ENCODE results near the gene CCBE1. TPM values are rescaled to one million over a fixed set of nuclear protein-coding genes. Genes with fewer than 3 reads are reported as not detected.
A peak's percentile ranks its signal among the peaks of the same experiment; 100 is the strongest.

The CCBE1 gene
- total and polyA plus RNA-seq, 2 donors (not counting 1 experiment from before 2014, with no cell fraction given): 122 TPM

DNA sequence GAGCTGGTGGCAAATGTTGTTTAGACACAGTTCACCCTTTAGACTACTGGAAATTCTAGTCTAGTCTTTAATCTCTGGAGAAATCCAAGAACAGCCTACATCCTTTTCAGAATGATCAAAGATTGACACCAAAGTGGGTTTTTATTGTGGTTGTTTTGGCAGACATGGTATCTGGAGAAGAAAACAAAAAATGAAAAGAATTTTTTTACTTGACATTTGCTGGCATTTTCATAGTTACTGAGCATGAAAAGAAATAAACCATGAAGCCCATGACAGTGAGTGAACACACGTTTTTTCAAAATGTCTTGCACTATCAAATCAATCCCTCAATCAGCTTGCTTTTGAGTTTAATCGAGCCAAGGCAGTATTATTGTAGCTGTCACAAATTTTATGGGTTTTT lies 125.3 kb downstream of the CCBE1 start:
- H3K36me3 ChIP-seq (ENCODE audit: control insufficient read depth, insufficient read depth, low read length): no peaks in the 10 kb centered on the region
- no peak for TF ChIP-seq EZH2 (IDR thresholded peaks at IDR 0.05; ENCODE audit: low read length, missing control alignments)
- TF ChIP-seq, protein P1, sequence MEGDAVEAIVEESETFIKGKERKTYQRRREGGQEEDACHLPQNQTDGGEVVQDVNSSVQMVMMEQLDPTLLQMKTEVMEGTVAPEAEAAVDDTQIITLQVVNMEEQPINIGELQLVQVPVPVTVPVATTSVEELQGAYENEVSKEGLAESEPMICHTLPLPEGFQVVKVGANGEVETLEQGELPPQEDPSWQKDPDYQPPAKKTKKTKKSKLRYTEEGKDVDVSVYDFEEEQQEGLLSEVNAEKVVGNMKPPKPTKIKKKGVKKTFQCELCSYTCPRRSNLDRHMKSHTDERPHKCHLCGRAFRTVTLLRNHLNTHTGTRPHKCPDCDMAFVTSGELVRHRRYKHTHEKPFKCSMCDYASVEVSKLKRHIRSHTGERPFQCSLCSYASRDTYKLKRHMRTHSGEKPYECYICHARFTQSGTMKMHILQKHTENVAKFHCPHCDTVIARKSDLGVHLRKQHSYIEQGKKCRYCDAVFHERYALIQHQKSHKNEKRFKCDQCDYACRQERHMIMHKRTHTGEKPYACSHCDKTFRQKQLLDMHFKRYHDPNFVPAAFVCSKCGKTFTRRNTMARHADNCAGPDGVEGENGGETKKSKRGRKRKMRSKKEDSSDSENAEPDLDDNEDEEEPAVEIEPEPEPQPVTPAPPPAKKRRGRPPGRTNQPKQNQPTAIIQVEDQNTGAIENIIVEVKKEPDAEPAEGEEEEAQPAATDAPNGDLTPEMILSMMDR (conservative IDR thresholded peaks at IDR 0.05 in 1 of 2, IDR thresholded peaks at IDR 0.05 in 1 of 2; ENCODE audit: low read depth in 1 of 2, low read length in 2 of 2): no peak
- no peak overlapping the region for H3K27ac ChIP-seq (ENCODE audit: insufficient read depth, low read length)
- peaks cover 8% of the 10 kb centered on the region for H3K4me1 ChIP-seq (ENCODE audit: control insufficient read depth, extremely low read depth, insufficient read depth, low read length)
- no peak overlapping the region for H3K4me3 ChIP-seq (replicated peaks in 1 of 4; ENCODE audit: control extremely low read depth in 1 of 4, insufficient read depth in 1 of 4, low read depth in 3 of 4, low read length in 4 of 4)
- no peak overlapping the region for H3K4me2 ChIP-seq (ENCODE audit: extremely low read depth, insufficient read depth, low read length)
- no peaks in the 10 kb centered on the region for H3K9me3 ChIP-seq (ENCODE audit: control insufficient read depth, insufficient read depth, low read depth, low read length)
- no peak for DNase-seq (ENCODE audit: low read depth in 2 of 2)
- H3K27me3 ChIP-seq (ENCODE audit: control insufficient read depth, insufficient read depth, low read length): no peaks in the 10 kb centered on the region
- H4K20me1 ChIP-seq (ENCODE audit: control insufficient read depth, extremely low read depth, insufficient read depth, low read length): no peaks in the 10 kb centered on the region
- no peak overlapping the region for H2AFZ ChIP-seq (ENCODE audit: low read length)
- H3K79me2 ChIP-seq (ENCODE audit: control insufficient read depth, insufficient read depth, low read length): peaks cover 67% of the 10 kb centered on the region
- no peak overlapping the region for H3K9ac ChIP-seq (ENCODE audit: insufficient read depth, low read length)

DNA sequence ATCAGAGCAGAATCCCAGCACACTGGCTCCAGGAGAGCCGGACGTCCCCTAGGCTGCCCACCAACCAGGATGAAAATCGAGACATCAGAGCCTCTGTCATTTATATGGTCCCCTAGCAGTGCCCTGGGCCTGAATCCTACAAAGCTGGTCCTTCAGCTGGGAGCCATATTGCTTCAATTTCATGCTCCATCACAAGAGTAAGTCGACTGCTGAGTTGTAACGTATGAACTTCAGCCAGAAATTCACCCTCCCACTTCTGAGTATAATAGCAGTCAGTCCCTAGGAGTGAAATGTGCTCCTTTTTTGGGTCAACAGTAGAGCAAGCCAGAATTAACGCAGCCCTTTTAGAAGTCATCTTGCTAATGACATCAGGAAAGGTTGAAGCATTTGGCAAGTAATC lies 126.4 kb downstream of the CCBE1 start:
- Histone ChIP-seq H3K9me3 (ENCODE audit: control insufficient read depth, insufficient read depth, low read depth, low read length) (no peaks in the 10 kb centered on the region), H2AFZ (ENCODE audit: low read length) (no peak overlapping the region), H3K9ac (ENCODE audit: insufficient read depth, low read length) (no peak overlapping the region), H3K27me3 (ENCODE audit: control insufficient read depth, insufficient read depth, low read length) (no peaks in the 10 kb centered on the region), H3K79me2 (ENCODE audit: control insufficient read depth, insufficient read depth, low read length) (peaks cover 60% of the 10 kb centered on the region), H3K4me1 (ENCODE audit: control insufficient read depth, extremely low read depth, insufficient read depth, low read length) (peaks cover 11% of the 10 kb centered on the region), H3K36me3 (ENCODE audit: control insufficient read depth, insufficient read depth, low read length) (no peaks in the 10 kb centered on the region), H4K20me1 (ENCODE audit: control insufficient read depth, extremely low read depth, insufficient read depth, low read length) (no peaks in the 10 kb centered on the region), H3K27ac (ENCODE audit: insufficient read depth, low read length) (no peak overlapping the region), H3K4me3 (replicated peaks in 1 of 4; ENCODE audit: control extremely low read depth in 1 of 4, insufficient read depth in 1 of 4, low read depth in 3 of 4, low read length in 4 of 4) (no peak overlapping the region), H3K4me2 (ENCODE audit: extremely low read depth, insufficient read depth, low read length) (no peak overlapping the region)
- TF ChIP-seq EZH2 (IDR thresholded peaks at IDR 0.05; ENCODE audit: low read length, missing control alignments): no peak
- TF ChIP-seq, protein P1 (conservative IDR thresholded peaks at IDR 0.05 in 1 of 2, IDR thresholded peaks at IDR 0.05 in 1 of 2; ENCODE audit: low read depth in 1 of 2, low read length in 2 of 2): no peak
- no peak for DNase-seq (ENCODE audit: low read depth in 2 of 2)

DNA sequence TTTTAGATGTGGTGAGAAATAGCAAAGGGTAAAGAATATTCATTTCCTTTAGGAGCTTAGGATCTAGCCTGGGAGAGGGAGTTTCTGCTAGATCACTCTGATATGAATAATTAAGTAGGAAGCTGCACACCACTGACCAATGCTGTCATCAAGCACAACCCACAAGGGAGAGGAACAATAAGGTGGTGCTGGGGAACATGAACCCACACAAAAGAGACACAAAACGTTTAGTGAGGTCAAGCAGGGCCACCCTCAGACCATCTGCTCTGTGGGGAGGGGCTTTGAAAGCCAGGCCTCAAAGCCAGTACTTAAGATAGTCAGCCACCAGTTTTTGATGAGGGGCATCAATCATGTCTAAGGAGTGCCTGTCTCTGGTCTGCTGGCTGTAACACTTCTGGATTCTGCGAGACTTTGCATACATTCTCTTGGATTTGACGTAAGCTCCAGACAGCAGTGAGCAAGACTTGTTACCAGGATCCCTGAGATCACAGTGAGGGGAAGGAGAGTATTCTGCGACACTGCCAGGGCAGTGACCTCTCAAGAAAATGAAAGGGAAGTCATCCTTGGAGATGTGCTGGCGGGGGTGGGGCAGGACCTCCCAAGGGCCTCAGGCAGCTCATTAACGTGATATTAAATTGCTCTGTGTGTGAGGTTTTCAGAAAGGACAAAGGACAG lies 127.0 kb downstream of the CCBE1 start:
- H3K9me3 ChIP-seq (ENCODE audit: control insufficient read depth, insufficient read depth, low read depth, low read length): no peaks in the 10 kb centered on the region
- no peaks in the 10 kb centered on the region for H3K27me3 ChIP-seq (ENCODE audit: control insufficient read depth, insufficient read depth, low read length)
- no peak overlapping the region for H3K4me3 ChIP-seq (replicated peaks in 1 of 4; ENCODE audit: control extremely low read depth in 1 of 4, insufficient read depth in 1 of 4, low read depth in 3 of 4, low read length in 4 of 4)
- no peak overlapping the region for H3K9ac ChIP-seq (ENCODE audit: insufficient read depth, low read length)
- no peak overlapping the region for H3K27ac ChIP-seq (ENCODE audit: insufficient read depth, low read length)
- no peaks in the 10 kb centered on the region for H3K36me3 ChIP-seq (ENCODE audit: control insufficient read depth, insufficient read depth, low read length)
- no peak for TF ChIP-seq EZH2 (IDR thresholded peaks at IDR 0.05; ENCODE audit: low read length, missing control alignments)
- TF ChIP-seq, protein P1 (conservative IDR thresholded peaks at IDR 0.05 in 1 of 2, IDR thresholded peaks at IDR 0.05 in 1 of 2; ENCODE audit: low read depth in 1 of 2, low read length in 2 of 2): no peak
- peak in 1 of 2 donors; percentile 26 for DNase-seq (ENCODE audit: low read depth in 2 of 2)
- H3K4me2 ChIP-seq (ENCODE audit: extremely low read depth, insufficient read depth, low read length): no peak overlapping the region
- no peaks in the 10 kb centered on the region for H4K20me1 ChIP-seq (ENCODE audit: control insufficient read depth, extremely low read depth, insufficient read depth, low read length)
- H3K79me2 ChIP-seq (ENCODE audit: control insufficient read depth, insufficient read depth, low read length): peaks cover 61% of the 10 kb centered on the region
- H3K4me1 ChIP-seq (ENCODE audit: control insufficient read depth, extremely low read depth, insufficient read depth, low read length): peaks cover 11% of the 10 kb centered on the region
- H2AFZ ChIP-seq (ENCODE audit: low read length): no peak overlapping the region
